Activated naive CD8-positive, alpha-beta T cell treated with anti-CD3 and anti-CD28 coated beads, Interleukin-2, amount 50 U/mL, for 16 hours (primary cell): ENCODE data around the gene SDR42E1.
"Not testable (repeated sequence)": the region's sequence is repeated elsewhere in the genome, so short reads cannot be mapped to it uniquely, and the experiment has no call there.

Source experiments
- DNase-seq: peaks from one replicate; pipeline ENCODE4 v3.0.0-alpha.2; 2020; ENCODE audit warnings: low read depth, low spot score

Gene SDR42E1

GRCh38 chr16:82004601-82005000 is 6.7 kb downstream of the SDR42E1 start:
- DNase-seq, result no peak

GRCh38 chr16:82002831-82003230 is 8.4 kb downstream of the SDR42E1 start:
- no peak for DNase-seq

- no peak for DNase-seq
Measured at GRCh38 chr16:81997738-81998137, 13.5 kb downstream of the SDR42E1 start.

- DNase-seq, result no peak
Measured at GRCh38 chr16:81996664-81997509, 14.4 kb downstream of the SDR42E1 start.

GRCh38 chr16:81995651-81996050 is 15.6 kb downstream of the SDR42E1 start:
- no peak for DNase-seq

GRCh38 chr16:81994485-81994884 is 16.8 kb downstream of the SDR42E1 start:
- no peak for DNase-seq

GRCh38 chr16:81992859-81993258 is 18.4 kb downstream of the SDR42E1 start:
- no peak for DNase-seq

GRCh38 chr16:81987706-81988105 is 23.6 kb downstream of the SDR42E1 start:
- no peak for DNase-seq

GRCh38 chr16:81987121-81987520 is 24.1 kb downstream of the SDR42E1 start:
- DNase-seq, result no peak

GRCh38 chr16:81977335-81977942 is 33.8 kb downstream of the SDR42E1 start:
- DNase-seq, result not testable (repeated sequence)

GRCh38 chr16:81975637-81976036 is 35.6 kb downstream of the SDR42E1 start:
- DNase-seq, result no peak

- DNase-seq, result no peak
Measured at GRCh38 chr16:81973737-81974136, 37.5 kb downstream of the SDR42E1 start.

GRCh38 chr16:81971853-81972252 is 39.4 kb downstream of the SDR42E1 start:
- no peak for DNase-seq

GRCh38 chr16:81967358-81967757 is 43.9 kb downstream of the SDR42E1 start:
- DNase-seq, result no peak

- no peak for DNase-seq
Measured at GRCh38 chr16:81964808-81965207, 46.5 kb downstream of the SDR42E1 start.

- no peak for DNase-seq
Measured at GRCh38 chr16:81956213-81956948, 54.9 kb downstream of the SDR42E1 start.

GRCh38 chr16:81951564-81951963 is 59.7 kb downstream of the SDR42E1 start:
- DNase-seq, result no peak

GRCh38 chr16:81946206-81946605 is 65.1 kb downstream of the SDR42E1 start:
- no peak for DNase-seq

- no peak for DNase-seq
Measured at GRCh38 chr16:81945665-81946064, 65.6 kb downstream of the SDR42E1 start.

GRCh38 chr16:81942007-81942601 is 69.2 kb downstream of the SDR42E1 start:
- DNase-seq, result no peak

GRCh38 chr16:81940781-81941560 is 70.3 kb downstream of the SDR42E1 start:
- no peak for DNase-seq
